ELF-1 (cell line): ENCODE data around the gene ERBIN.

Source experiments
- DNase-seq: peaks from one replicate; pipeline ENCODE4 v3.0.0-alpha.2; 2016; ENCODE audit warnings: low read depth, low spot score

Gene ERBIN

DNA sequence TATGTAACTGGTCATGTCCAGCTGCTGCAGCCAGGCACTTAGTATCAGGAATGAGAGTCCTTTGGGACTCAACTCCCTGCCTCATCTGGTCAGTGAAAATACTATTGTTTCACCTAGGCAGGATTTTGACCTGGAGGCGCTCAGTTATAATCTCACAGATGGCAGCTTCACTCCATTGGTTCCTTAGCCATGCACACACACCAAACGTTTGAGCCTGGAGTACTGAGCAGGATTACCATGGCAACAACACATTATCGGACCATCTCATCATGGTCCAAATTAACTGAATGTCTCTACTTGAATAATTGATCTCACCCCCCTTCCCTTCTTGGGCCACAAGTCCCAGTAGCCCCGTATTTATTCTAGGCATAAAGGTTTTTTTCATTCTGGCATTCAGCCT, 202.8 kb downstream of the ERBIN start:
- DNase-seq, result no peak

GRCh38 chr5:66130493-66130892, 204.1 kb downstream of the ERBIN start:
- no peak for DNase-seq
